GM12891 (cell line): Measurements from ENCODE around the gene PTPRD.

Source experiments
- PAX5 ChIP-seq: IDR thresholded peaks from 2 replicates; pipeline ENCODE4 v1.6.1; 2011; ENCODE audit warnings: low read length, moderate library complexity, mild to moderate bottlenecking; ENCODE audit not compliant: insufficient read depth, severe bottlenecking
- POLR2A ChIP-seq: IDR thresholded peaks from 2 replicates; pipeline ENCODE4 v1.6.1; 2011; ENCODE audit warnings: low read depth, low read length, control low read depth
- POLR2AphosphoS5 ChIP-seq: IDR thresholded peaks from 2 replicates; pipeline ENCODE4 v1.6.1; 2011; ENCODE audit warnings: low read depth, low read length, control low read depth
- TAF1 ChIP-seq: IDR thresholded peaks from 2 replicates; pipeline ENCODE4 v1.6.1; 2011; ENCODE audit warnings: low read depth, low read length, control low read depth

DNA sequence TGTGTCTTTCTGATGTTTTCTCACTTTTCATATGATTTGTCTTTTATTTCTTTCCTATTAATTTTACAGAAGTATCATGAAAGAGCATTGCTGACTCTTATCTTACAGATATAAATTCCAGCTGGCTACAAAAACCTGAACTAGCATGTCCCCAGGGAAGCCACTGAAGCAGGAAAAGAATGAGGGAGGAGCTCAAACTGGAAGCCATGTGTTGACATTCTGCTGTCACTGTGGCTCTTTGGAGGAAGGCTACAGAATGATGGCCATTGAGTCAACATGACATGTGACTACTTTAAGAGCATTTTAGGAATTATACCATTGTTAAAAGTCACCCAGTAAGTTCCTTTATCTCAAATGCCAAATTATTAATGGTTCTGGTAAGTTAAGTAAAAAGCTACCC lies 2174.9 kb downstream of the PTPRD start:
- TF ChIP-seq POLR2AphosphoS5: no peak
- no peak for TF ChIP-seq POLR2A
- TF ChIP-seq TAF1: no peak
- no peak for TF ChIP-seq PAX5
